ENCODE data around the gene TNNI3K. TPM values are rescaled to one million over a fixed set of nuclear protein-coding genes. Genes with fewer than 3 reads are reported as not detected.

The TNNI3K gene
- total and polyA plus RNA-seq, 4 donors = 0.41 to 1.4 TPM; not detected in 2

DNA sequence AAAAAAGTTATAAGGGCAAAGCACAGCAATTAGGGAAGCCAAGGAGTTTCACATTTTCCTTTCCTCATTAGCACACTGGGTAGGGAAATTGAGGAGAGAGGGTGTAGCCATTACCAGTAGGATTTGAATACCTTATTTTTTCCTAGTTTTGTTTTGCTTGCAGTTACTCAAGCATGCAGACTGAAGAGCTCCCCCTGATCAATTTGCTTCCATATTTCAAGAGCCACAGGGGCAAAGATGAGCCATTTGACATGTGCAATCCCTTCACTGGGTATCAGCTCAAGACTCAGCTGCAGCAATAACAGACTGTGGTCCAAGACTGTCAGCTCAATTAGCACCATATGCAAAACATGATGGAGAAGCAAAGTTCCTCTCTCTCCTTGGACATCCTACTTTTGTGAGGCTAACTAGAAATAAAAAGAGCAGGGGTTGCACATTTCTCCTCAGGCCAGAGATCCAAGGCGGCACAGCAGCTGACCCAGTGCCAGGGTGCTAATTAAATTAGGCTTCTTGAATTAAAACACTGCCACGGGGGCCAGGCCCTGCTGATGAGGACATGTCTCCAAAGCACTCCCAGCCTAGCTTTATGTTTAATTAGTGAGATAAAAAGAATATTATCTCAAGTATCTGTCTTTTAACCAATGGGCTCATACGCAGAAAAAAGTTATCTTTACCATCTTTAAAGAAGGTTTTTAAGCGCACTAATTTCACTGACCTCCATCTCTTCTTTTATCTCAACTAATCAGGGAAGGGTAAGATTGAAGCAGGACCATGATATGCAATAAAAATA is 314.0 kb downstream of the TNNI3K start:
- no peak overlapping the region for H3K4me3 ChIP-seq
- ATAC-seq (ENCODE audit: insufficient read depth, low FRiP score) (no peak), DNase-seq (no peak)
- WGBS, 2 donors = 57 to 68% methylated on average over 4 of the region's 4 CpGs
- H3K27me3 ChIP-seq (ENCODE audit: control insufficient read depth in 3 of 3, insufficient read depth in 3 of 3, low read length in 2 of 3) = no peaks in the 10 kb centered on the region
- no peaks in the 10 kb centered on the region for H3K9me3 ChIP-seq (ENCODE audit: control insufficient read depth in 4 of 4, insufficient read depth in 3 of 4, low read length in 3 of 4)
- no peak overlapping the region for H3K9ac ChIP-seq (ENCODE audit: insufficient read depth in 1 of 2, low read length in 2 of 2)
- H3K27ac ChIP-seq (ENCODE audit: low read depth in 1 of 2, low read length in 1 of 2) = no peak overlapping the region
- no peaks in the 10 kb centered on the region for H3K4me1 ChIP-seq (ENCODE audit: control insufficient read depth in 5 of 5, insufficient read depth in 5 of 5, low read length in 5 of 5)
- TF ChIP-seq, protein P1, sequence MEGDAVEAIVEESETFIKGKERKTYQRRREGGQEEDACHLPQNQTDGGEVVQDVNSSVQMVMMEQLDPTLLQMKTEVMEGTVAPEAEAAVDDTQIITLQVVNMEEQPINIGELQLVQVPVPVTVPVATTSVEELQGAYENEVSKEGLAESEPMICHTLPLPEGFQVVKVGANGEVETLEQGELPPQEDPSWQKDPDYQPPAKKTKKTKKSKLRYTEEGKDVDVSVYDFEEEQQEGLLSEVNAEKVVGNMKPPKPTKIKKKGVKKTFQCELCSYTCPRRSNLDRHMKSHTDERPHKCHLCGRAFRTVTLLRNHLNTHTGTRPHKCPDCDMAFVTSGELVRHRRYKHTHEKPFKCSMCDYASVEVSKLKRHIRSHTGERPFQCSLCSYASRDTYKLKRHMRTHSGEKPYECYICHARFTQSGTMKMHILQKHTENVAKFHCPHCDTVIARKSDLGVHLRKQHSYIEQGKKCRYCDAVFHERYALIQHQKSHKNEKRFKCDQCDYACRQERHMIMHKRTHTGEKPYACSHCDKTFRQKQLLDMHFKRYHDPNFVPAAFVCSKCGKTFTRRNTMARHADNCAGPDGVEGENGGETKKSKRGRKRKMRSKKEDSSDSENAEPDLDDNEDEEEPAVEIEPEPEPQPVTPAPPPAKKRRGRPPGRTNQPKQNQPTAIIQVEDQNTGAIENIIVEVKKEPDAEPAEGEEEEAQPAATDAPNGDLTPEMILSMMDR (IDR thresholded peaks at IDR 0.05; ENCODE audit: control extremely low read depth, extremely low read depth) = no peak
- H3K36me3 ChIP-seq (ENCODE audit: control insufficient read depth in 4 of 4, insufficient read depth in 4 of 4, low read length in 4 of 4) = peaks cover 0 to 2% (median 0%) of the 10 kb centered on the region in 4 donors

DNA sequence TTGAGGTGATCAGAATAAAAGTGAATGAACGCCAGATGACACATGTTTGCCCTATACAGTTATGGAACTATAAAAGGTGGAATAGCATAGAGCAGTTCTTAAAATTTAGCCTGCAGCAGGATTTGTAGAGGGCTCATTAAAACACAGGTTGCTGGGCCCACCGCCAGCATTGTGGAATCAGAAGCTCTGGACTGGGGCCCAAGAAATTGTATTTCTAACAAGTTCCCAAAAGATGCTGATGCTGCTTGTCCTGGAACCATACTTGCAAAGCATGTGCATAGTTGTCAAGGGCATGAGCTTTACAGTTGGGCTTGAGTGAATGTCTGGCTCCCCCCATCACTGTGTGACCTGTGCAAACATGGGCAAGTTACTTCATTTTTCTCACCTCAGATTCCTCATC is 314.7 kb downstream of the TNNI3K start:
- 92 to 94% methylated on average over 2 of the region's 2 CpGs for WGBS, 2 donors

DNA sequence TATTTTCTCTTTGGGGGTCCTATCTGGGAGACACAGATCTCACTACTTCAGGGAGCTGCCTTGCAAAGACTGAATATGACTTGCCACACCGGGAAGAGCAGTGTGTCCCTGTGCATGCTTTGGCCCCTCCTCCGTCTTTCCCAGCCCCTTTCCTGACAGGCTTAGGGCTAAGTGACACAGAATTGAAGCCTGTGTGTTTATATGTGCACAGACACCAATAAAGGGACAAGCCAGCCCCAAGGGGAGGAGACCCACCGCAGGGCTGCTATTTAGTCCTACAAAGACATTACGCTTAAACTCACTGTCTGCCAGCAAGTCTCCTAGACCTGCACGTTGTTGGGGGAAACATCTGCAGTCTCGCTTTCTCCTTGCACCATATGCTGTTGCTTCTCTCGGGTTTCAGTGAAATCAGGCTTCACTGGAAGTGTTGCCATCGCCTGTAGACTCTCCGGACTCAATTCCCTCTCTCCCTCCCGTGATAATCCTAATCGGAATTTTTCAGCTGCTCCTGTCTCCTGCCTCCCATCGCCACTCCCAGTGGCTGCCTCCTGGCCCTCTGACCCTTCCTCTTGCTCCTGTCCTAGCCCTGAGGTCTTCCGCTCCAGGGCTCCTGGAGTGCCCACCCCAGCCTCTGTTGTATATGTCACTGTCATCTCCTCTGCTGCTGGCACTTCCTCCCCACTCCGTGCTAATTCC is 335.8 kb downstream of the TNNI3K start:
- ATAC-seq (ENCODE audit: insufficient read depth, low FRiP score) = no peak
- DNase-seq = no peak
- WGBS, 2 donors = 36 to 42% methylated on average over 14 of the region's 14 CpGs
- Histone ChIP-seq H3K36me3 (ENCODE audit: control insufficient read depth in 4 of 4, insufficient read depth in 4 of 4, low read length in 4 of 4) (no peaks in the 10 kb centered on the region), H3K27me3 (ENCODE audit: control insufficient read depth in 3 of 3, insufficient read depth in 3 of 3, low read length in 2 of 3) (no peaks in the 10 kb centered on the region), H3K9me3 (ENCODE audit: control insufficient read depth in 4 of 4, insufficient read depth in 3 of 4, low read length in 3 of 4) (no peaks in the 10 kb centered on the region), H3K27ac (ENCODE audit: low read depth in 1 of 2, low read length in 1 of 2) (no peak overlapping the region), H3K4me1 (ENCODE audit: control insufficient read depth in 5 of 5, insufficient read depth in 5 of 5, low read length in 5 of 5) (no peaks in the 10 kb centered on the region), H3K9ac (ENCODE audit: insufficient read depth in 1 of 2, low read length in 2 of 2) (no peak overlapping the region), H3K4me3 (no peak overlapping the region)
- TF ChIP-seq, protein P1 (IDR thresholded peaks at IDR 0.05; ENCODE audit: control extremely low read depth, extremely low read depth) = no peak

More for the DNA sequence above, 314.7 kb downstream of the TNNI3K start:
- TF ChIP-seq, protein P1 (IDR thresholded peaks at IDR 0.05; ENCODE audit: control extremely low read depth, extremely low read depth) = no peak
- no peak overlapping the region for H3K27ac ChIP-seq (ENCODE audit: low read depth in 1 of 2, low read length in 1 of 2)
- H3K9me3 ChIP-seq (ENCODE audit: control insufficient read depth in 4 of 4, insufficient read depth in 3 of 4, low read length in 3 of 4) = no peaks in the 10 kb centered on the region
- no peaks in the 10 kb centered on the region for H3K4me1 ChIP-seq (ENCODE audit: control insufficient read depth in 5 of 5, insufficient read depth in 5 of 5, low read length in 5 of 5)
- H3K4me3 ChIP-seq = no peak overlapping the region
- peaks cover 0 to 2% (median 0%) of the 10 kb centered on the region in 4 donors for H3K36me3 ChIP-seq (ENCODE audit: control insufficient read depth in 4 of 4, insufficient read depth in 4 of 4, low read length in 4 of 4)
- DNase-seq (no peak), ATAC-seq (ENCODE audit: insufficient read depth, low FRiP score) (no peak)
- no peaks in the 10 kb centered on the region for H3K27me3 ChIP-seq (ENCODE audit: control insufficient read depth in 3 of 3, insufficient read depth in 3 of 3, low read length in 2 of 3)
- no peak overlapping the region for H3K9ac ChIP-seq (ENCODE audit: insufficient read depth in 1 of 2, low read length in 2 of 2)

Measured in lung (tissue), 12 donors.